GM12891 (cell line): ENCODE measurements around the gene ZCCHC24.

ENCODE experiments used
- POLR2A ChIP-seq: IDR thresholded peaks from 2 replicates; pipeline ENCODE4 v1.6.1; 2011; ENCODE audit warnings: low read depth, low read length, control low read depth
- POLR2AphosphoS5 ChIP-seq: IDR thresholded peaks from 2 replicates; pipeline ENCODE4 v1.6.1; 2011; ENCODE audit warnings: low read depth, low read length, control low read depth

- TF ChIP-seq POLR2AphosphoS5 (no peak), POLR2A (no peak)
Observed at GRCh38 chr10:79335470-79336235, 109.8 kb downstream of the ZCCHC24 start.
